ENCODE results near the gene BAMBI.

The BAMBI gene, protein sequence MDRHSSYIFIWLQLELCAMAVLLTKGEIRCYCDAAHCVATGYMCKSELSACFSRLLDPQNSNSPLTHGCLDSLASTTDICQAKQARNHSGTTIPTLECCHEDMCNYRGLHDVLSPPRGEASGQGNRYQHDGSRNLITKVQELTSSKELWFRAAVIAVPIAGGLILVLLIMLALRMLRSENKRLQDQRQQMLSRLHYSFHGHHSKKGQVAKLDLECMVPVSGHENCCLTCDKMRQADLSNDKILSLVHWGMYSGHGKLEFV

DNA sequence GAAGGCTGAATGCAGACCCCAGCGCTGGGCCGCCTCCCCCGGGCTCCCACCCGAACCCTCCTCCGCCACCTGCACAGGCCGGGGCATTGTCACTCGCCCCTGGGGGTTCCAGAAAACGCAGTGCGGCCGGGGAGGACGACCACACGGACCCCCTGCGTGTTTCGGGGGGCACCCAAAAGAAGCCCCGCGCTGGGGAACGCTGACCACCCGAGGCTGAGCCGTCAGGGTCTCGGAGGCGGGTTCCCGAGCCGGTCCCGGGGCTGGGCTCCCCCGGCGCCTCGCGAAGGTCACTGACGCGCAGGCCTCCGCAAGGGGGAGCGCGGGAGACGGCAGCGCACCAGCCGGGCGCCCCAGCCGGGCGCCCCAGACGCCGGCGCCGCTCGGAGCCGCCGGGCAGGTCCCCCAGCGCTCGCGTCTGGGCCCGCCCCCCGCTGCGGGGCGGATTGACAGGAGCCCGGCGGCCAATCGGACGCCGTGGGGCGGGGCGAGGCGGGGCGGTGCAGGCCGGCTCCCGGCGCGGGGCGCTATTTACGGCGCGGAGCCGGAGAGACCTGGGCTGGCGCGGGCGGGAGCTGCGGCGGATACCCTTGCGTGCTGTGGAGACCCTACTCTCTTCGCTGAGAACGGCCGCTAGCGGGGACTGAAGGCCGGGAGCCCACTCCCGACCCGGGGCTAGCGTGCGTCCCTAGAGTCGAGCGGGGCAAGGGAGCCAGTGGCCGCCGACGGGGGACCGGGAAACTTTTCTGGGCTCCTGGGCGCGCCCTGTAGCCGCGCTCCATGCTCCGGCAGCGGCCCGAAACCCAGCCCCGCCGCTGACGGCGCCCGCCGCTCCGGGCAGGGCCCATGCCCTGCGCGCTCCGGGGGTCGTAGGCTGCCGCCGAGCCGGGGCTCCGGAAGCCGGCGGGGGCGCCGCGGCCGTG, at the start of gene BAMBI:
TSS of gene BAMBI (plus strand) at position 554 of the 920 bp plus-strand sequence. CDS start 377 bp downstream, outside the sequence.
- peak within 1 kb of the TSS; percentile 79 for H2AFZ ChIP-seq (ENCODE audit: low read depth)

DNA sequence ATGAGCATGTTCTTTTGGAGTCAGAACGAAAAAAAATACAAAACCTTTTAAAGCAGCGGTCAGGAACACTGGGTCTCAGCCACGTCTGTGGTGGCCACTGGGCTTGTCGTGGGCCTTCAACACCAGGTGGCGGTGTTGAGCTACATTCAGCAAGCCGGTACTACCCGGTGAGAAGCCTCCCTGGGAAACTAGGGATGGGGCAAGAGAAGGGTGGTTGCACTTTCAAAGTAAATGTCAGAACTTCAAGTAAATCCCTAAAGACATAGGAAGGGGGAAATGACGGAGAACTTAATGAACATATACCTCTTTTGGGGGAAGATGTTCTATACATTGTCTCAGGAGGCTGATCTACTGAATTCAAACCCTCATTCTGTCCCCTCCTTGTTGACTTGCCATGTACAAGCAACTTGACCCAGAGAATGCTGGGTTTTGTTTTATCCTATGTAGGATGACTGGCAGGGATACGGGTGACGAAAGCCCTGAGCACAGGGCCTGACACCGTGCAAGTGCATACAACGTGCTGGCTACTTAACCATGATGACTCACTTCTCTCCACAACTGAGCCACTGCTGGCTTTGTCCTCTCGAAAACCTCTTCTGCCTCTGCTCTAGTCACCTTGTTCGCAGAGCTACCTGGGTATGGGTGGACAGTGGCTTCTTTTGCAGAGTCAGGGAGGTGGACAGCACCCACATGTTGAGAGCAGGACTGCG, 49.0 kb upstream of the BAMBI start:
- Histone ChIP-seq H2AFZ (ENCODE audit: low read depth) (peak overlapping the region; percentile 17; the same call in 1 of the 2 replicates), H3K4me2 (no peak overlapping the region), H3K4me1 (ENCODE audit: low read depth, poor library complexity, severe bottlenecking) (peaks cover 10% of the 10 kb centered on the region), H3K79me2 (ENCODE audit: insufficient read depth, low read depth) (no peaks in the 10 kb centered on the region), H3K36me3 (ENCODE audit: insufficient read depth) (no peaks in the 10 kb centered on the region), H3K27me3 (ENCODE audit: insufficient read depth, low read depth) (no peaks in the 10 kb centered on the region), H3K4me3 (IDR thresholded peaks at IDR 0.05; ENCODE audit: insufficient read depth, low read depth, low read length) (no peak overlapping the region), H3K27ac (no peak overlapping the region), H4K20me1 (ENCODE audit: insufficient read depth) (no peaks in the 10 kb centered on the region; the same call in 1 of the 2 replicates), H3K9ac (no peak overlapping the region)
- TF ChIP-seq, protein P1, sequence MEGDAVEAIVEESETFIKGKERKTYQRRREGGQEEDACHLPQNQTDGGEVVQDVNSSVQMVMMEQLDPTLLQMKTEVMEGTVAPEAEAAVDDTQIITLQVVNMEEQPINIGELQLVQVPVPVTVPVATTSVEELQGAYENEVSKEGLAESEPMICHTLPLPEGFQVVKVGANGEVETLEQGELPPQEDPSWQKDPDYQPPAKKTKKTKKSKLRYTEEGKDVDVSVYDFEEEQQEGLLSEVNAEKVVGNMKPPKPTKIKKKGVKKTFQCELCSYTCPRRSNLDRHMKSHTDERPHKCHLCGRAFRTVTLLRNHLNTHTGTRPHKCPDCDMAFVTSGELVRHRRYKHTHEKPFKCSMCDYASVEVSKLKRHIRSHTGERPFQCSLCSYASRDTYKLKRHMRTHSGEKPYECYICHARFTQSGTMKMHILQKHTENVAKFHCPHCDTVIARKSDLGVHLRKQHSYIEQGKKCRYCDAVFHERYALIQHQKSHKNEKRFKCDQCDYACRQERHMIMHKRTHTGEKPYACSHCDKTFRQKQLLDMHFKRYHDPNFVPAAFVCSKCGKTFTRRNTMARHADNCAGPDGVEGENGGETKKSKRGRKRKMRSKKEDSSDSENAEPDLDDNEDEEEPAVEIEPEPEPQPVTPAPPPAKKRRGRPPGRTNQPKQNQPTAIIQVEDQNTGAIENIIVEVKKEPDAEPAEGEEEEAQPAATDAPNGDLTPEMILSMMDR (conservative IDR thresholded peaks at IDR 0.05; ENCODE audit: low read depth, low read length), result peak; percentile 96

More for the DNA sequence above, at the start of gene BAMBI:
- Histone ChIP-seq H4K20me1 (ENCODE audit: insufficient read depth) (peaks cover 3% of the 10 kb centered on the region; the same call in 1 of the 2 replicates), H3K4me3 (IDR thresholded peaks at IDR 0.05; ENCODE audit: insufficient read depth, low read depth, low read length) (no peak within 1 kb of the TSS), H3K4me2 (peak within 1 kb of the TSS; percentile 92), H3K36me3 (ENCODE audit: insufficient read depth) (no peaks in the 10 kb centered on the region; the same call in 1 of the 2 replicates), H3K4me1 (ENCODE audit: low read depth, poor library complexity, severe bottlenecking) (peaks cover 34% of the 10 kb centered on the region), H3K27me3 (ENCODE audit: insufficient read depth, low read depth) (peaks cover 2% of the 10 kb centered on the region; the same call in 1 of the 2 replicates), H3K27ac (peak within 1 kb of the TSS; percentile 59), H3K9ac (peak within 1 kb of the TSS; percentile 70), H3K79me2 (ENCODE audit: insufficient read depth, low read depth) (peaks cover 23% of the 10 kb centered on the region; the same call in 1 of the 2 replicates)
- TF ChIP-seq, protein P1 (conservative IDR thresholded peaks at IDR 0.05; ENCODE audit: low read depth, low read length), result peak; percentile 60

DNA sequence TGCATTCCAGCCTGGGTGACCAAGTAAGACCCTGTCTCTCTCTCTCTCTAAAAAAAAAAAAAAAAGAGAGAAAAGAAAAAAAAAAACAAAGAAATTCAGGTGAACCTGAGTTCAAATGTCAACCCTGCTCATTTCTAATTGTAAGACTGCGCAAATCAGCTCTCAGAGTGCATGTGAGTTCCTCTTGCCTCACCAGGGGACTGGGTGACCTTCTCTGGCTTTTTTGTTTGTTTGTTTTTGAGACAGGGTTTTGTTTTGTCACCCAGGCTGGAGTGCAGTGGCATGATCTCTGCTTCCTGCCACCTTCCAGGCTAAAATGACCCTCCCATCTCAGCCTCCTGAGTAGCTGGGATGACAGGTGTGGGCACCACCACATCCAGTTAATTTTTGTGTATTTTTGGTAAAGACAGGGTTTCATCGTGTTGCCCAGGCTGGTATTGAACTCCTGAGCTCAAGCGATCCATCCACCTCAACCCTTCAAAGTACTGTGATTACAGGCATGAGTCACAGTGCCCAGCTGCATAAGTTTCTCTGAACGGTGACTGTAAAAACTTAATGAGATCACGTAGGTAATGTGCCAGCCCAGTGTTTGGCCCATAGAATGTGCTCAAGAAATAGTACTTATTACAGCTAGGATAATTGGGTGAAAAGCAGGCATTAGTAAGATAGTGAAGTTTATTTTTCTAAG, 45.3 kb upstream of the BAMBI start:
- Histone ChIP-seq H3K36me3 (ENCODE audit: insufficient read depth) (no peaks in the 10 kb centered on the region), H2AFZ (ENCODE audit: low read depth) (no peak overlapping the region), H3K9ac (no peak overlapping the region), H4K20me1 (ENCODE audit: insufficient read depth) (no peaks in the 10 kb centered on the region), H3K27ac (no peak overlapping the region), H3K4me3 (IDR thresholded peaks at IDR 0.05; ENCODE audit: insufficient read depth, low read depth, low read length) (no peak overlapping the region), H3K27me3 (ENCODE audit: insufficient read depth, low read depth) (no peaks in the 10 kb centered on the region), H3K79me2 (ENCODE audit: insufficient read depth, low read depth) (no peaks in the 10 kb centered on the region), H3K4me1 (ENCODE audit: low read depth, poor library complexity, severe bottlenecking) (no peaks in the 10 kb centered on the region), H3K4me2 (no peak overlapping the region)
- TF ChIP-seq, protein P1 (conservative IDR thresholded peaks at IDR 0.05; ENCODE audit: low read depth, low read length), result no peak

DNA sequence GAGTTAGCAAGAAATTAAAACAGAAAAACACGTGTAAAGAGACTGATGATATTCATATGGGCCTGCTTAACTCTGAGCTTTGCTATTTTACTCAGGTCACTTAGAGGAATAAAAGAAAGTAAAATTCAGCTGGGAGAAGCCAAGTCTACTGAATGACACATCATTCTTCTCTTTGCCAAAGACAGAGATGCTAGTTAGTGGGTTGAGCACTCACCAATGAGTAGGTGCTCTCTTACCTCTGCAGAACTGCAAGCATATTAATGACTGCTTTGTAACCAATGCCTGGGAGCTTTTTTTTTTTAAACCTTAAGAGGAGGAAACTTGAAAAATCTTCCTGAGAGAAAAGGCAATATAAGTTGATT, 44.8 kb upstream of the BAMBI start:
- Histone ChIP-seq H3K36me3 (ENCODE audit: insufficient read depth) (no peaks in the 10 kb centered on the region), H3K9ac (no peak overlapping the region), H2AFZ (ENCODE audit: low read depth) (no peak overlapping the region), H3K27ac (no peak overlapping the region), H3K4me1 (ENCODE audit: low read depth, poor library complexity, severe bottlenecking) (no peaks in the 10 kb centered on the region), H3K79me2 (ENCODE audit: insufficient read depth, low read depth) (no peaks in the 10 kb centered on the region), H3K27me3 (ENCODE audit: insufficient read depth, low read depth) (no peaks in the 10 kb centered on the region), H3K4me2 (no peak overlapping the region), H4K20me1 (ENCODE audit: insufficient read depth) (no peaks in the 10 kb centered on the region), H3K4me3 (IDR thresholded peaks at IDR 0.05; ENCODE audit: insufficient read depth, low read depth, low read length) (no peak overlapping the region)
- TF ChIP-seq, protein P1 (conservative IDR thresholded peaks at IDR 0.05; ENCODE audit: low read depth, low read length), result no peak
